Lung (tissue), 12 donors: ENCODE results near the gene SFT2D3. TPM values are rescaled to one million over a fixed set of nuclear protein-coding genes. Genes with fewer than 3 reads are reported as not detected.
A peak's percentile ranks its signal among the peaks of the same experiment; 100 is the strongest.

Experiments
- ATAC-seq: fragments of 200-7000 bp; cut with Tn5 transposase; one replicate; pipeline ENCODE4 v1.9.1; 2020; ENCODE audit warnings: moderate number of reproducible peaks; ENCODE audit not compliant: insufficient read depth, low FRiP score
- DNase-seq, 3 donors: peaks; one replicate each; pipeline ENCODE4 v3.0.0-alpha.2; 2013 to 2017
- H3K27ac ChIP-seq, 2 donors: one replicate each; pipeline ENCODE4 v1.5.1; 2013; ENCODE audit warnings: mild to moderate bottlenecking in 2 of 2, moderate library complexity in 2 of 2, control low read depth in 1 of 2, inconsistent platforms in 1 of 2, low read depth in 1 of 2, low read length in 1 of 2
- H3K27me3 ChIP-seq, 3 donors: one replicate each; pipeline ENCODE4 v1.5.1; 2013; ENCODE audit warnings: low read length in 2 of 3; ENCODE audit not compliant: control insufficient read depth in 3 of 3, insufficient read depth in 3 of 3
- H3K36me3 ChIP-seq, 4 donors: one replicate each; pipeline ENCODE4 v1.5.1; 2013; ENCODE audit warnings: low read length in 4 of 4, mild to moderate bottlenecking in 1 of 4, moderate library complexity in 1 of 4; ENCODE audit not compliant: control insufficient read depth in 4 of 4, insufficient read depth in 4 of 4
- H3K4me1 ChIP-seq, 5 donors: one replicate each; pipeline ENCODE4 v1.5.1; 2013; ENCODE audit warnings: low read length in 5 of 5, mild to moderate bottlenecking in 2 of 5, moderate library complexity in 1 of 5; ENCODE audit not compliant: control insufficient read depth in 5 of 5, insufficient read depth in 5 of 5
- H3K4me3 ChIP-seq: one replicate; pipeline ENCODE4 v1.5.1; 2013; ENCODE audit warnings: mild to moderate bottlenecking, control low read depth, moderate library complexity
- H3K9ac ChIP-seq, 2 donors: one replicate each; pipeline ENCODE4 v1.5.1; 2013; ENCODE audit warnings: low read length in 2 of 2, control low read depth in 1 of 2; ENCODE audit not compliant: insufficient read depth in 1 of 2
- H3K9me3 ChIP-seq, 4 donors: one replicate each; pipeline ENCODE4 v1.5.1; 2013; ENCODE audit warnings: low read length in 3 of 4, mild to moderate bottlenecking in 1 of 4, moderate library complexity in 1 of 4; ENCODE audit not compliant: control insufficient read depth in 4 of 4, insufficient read depth in 3 of 4
- CTCF ChIP-seq: IDR thresholded peaks from 2 replicates; pipeline ENCODE4 v1.5.1; 2012; ENCODE audit warnings: mild to moderate bottlenecking; ENCODE audit errors: control extremely low read depth, extremely low read depth
- WGBS, 2 donors: extraction: QIAGEN DNeasy Blood & Tissue Kit; methylation state at CpG; one replicate each; pipeline ENCODE4 v1.1.7; 2013; 5-methylcytosine and 5-hydroxymethylcytosine counted together
- polyA plus RNA-seq, 2 donors: library from polyadenylated mRNA; stranded (reverse); fragments of 200-250 nt; gene quantifications; one replicate each; pipeline ENCODE4 v1.2.1, GENCODE V29; 2013
- total RNA-seq, 2 donors: library from RNA; depleted of rRNA in 1 of 2; stranded (reverse); fragments of >200 nt in 1 of 2; gene quantifications; one replicate each; pipeline ENCODE4 v1.2.1, GENCODE V29; 2014 to 2021
- donor health status: control.
- donor health status: control.
- donor health status: Bipolar disorder and iron deficiency.
- donor health status: healthy.
- donor health status: DM: yes; HTN: yes; CAD: no.

The SFT2D3 gene
- total and polyA plus RNA-seq, 4 donors: 5.0 to 11.0 (median 8.5) TPM

- H3K27ac ChIP-seq: no peak overlapping the region
- ATAC-seq: no peak
- H3K4me3 ChIP-seq: no peak overlapping the region
- 91 to 97% methylated on average over 9 of the region's 9 CpGs for WGBS, 2 donors
- no peak for DNase-seq
- peaks cover 0 to 3% (median 0%) of the 10 kb centered on the region in 5 donors for H3K4me1 ChIP-seq
- TF ChIP-seq CTCF: no peak
- no peaks in the 10 kb centered on the region for H3K36me3 ChIP-seq
- H3K9ac ChIP-seq: no peak overlapping the region
- H3K9me3 ChIP-seq: peaks cover 0 to 3% (median 0%) of the 10 kb centered on the region in 4 donors
- H3K27me3 ChIP-seq: no peaks in the 10 kb centered on the region
Measured at GRCh38 chr2:127694986-127695385, 6.3 kb upstream of the SFT2D3 start.

GRCh38 chr2:127695491-127696472 is 5.5 kb upstream of the SFT2D3 start:
- no peak overlapping the region for H3K9ac ChIP-seq
- H3K27ac ChIP-seq: no peak overlapping the region
- H3K4me3 ChIP-seq: peak overlapping the region; percentile 4
- no peaks in the 10 kb centered on the region for H3K9me3 ChIP-seq
- H3K27me3 ChIP-seq: no peaks in the 10 kb centered on the region
- no peaks in the 10 kb centered on the region for H3K36me3 ChIP-seq
- peaks cover 0 to 7% (median 4%) of the 10 kb centered on the region in 5 donors for H3K4me1 ChIP-seq
- peak; percentile 56 to 69 (median 64) for DNase-seq
- WGBS, 2 donors: 25 to 41% methylated on average over 50 to 52 of the region's 52 CpGs
- TF ChIP-seq CTCF: peak; percentile 56
- ATAC-seq: no peak

- no peak overlapping the region for H3K9ac ChIP-seq
- no peak overlapping the region for H3K4me3 ChIP-seq
- no peak for TF ChIP-seq CTCF
- H3K9me3 ChIP-seq: no peaks in the 10 kb centered on the region
- ATAC-seq (no peak), DNase-seq (no peak)
- no peaks in the 10 kb centered on the region for H3K36me3 ChIP-seq
- WGBS, 2 donors: 96% methylated on average over 21 of the region's 21 CpGs
- H3K4me1 ChIP-seq: peaks cover 0 to 15% (median 6%) of the 10 kb centered on the region in 5 donors
- no peak overlapping the region for H3K27ac ChIP-seq
- H3K27me3 ChIP-seq: no peaks in the 10 kb centered on the region
Measured at GRCh38 chr2:127697482-127698180, 3.7 kb upstream of the SFT2D3 start.
